ENCODE data around the gene FRMPD1.
"Not testable (repeated sequence)": the region's sequence is repeated elsewhere in the genome, so short reads cannot be mapped to it uniquely, and the experiment has no call there.

FRMPD1 gene

GRCh38 chr9:37747271-37747753 is 96.6 kb downstream of the FRMPD1 start:
- Histone ChIP-seq H3K4me2 (ENCODE audit: low read length) (no peak overlapping the region), H2AFZ (ENCODE audit: low read length) (no peak overlapping the region), H3K4me3 (ENCODE audit: low read depth, low read length, poor library complexity, severe bottlenecking) (no peak overlapping the region), H3K79me2 (ENCODE audit: insufficient read depth, low read length) (no peaks in the 10 kb centered on the region), H3K27ac (ENCODE audit: low read depth, low read length, poor library complexity, severe bottlenecking) (no peak overlapping the region), H3K9me2 (ENCODE audit: low read depth, low read length) (no peaks in the 10 kb centered on the region), H3K4me1 (ENCODE audit: insufficient read depth, low read length, severe bottlenecking) (no peaks in the 10 kb centered on the region), H3K9me3 (ENCODE audit: low read length) (no peaks in the 10 kb centered on the region), H3K36me3 (ENCODE audit: insufficient read depth, low read length) (no peaks in the 10 kb centered on the region), H3F3A (ENCODE audit: insufficient read depth, low read length) (no peaks in the 10 kb centered on the region), H4K20me1 (ENCODE audit: insufficient read depth, low read length) (no peaks in the 10 kb centered on the region), H3K27me3 (ENCODE audit: insufficient read depth, low read length) (no peaks in the 10 kb centered on the region), H3K9ac (ENCODE audit: low read length) (no peak overlapping the region)
- TF ChIP-seq CTCF (IDR thresholded peaks at IDR 0.05; ENCODE audit: low read length), result peak; percentile 95
- no peak for TF ChIP-seq EZH2 (IDR thresholded peaks at IDR 0.05; ENCODE audit: borderline replicate concordance, low read length)

- peaks cover 7% of the 10 kb centered on the region for H3K4me1 ChIP-seq (ENCODE audit: insufficient read depth, low read length, severe bottlenecking)
- H2AFZ ChIP-seq (ENCODE audit: low read length), result no peak overlapping the region
Observed at GRCh38 chr9:37749129-37749528, 98.4 kb downstream of the FRMPD1 start.

GRCh38 chr9:37751186-37751585 is 100.4 kb downstream of the FRMPD1 start:
- Histone ChIP-seq H3K9ac (ENCODE audit: low read length) (no peak overlapping the region), H3K4me2 (ENCODE audit: low read length) (no peak overlapping the region), H3K79me2 (ENCODE audit: insufficient read depth, low read length) (no peaks in the 10 kb centered on the region), H3K9me3 (ENCODE audit: low read length) (no peaks in the 10 kb centered on the region), H3K9me2 (ENCODE audit: low read depth, low read length) (no peaks in the 10 kb centered on the region), H3K27ac (ENCODE audit: low read depth, low read length, poor library complexity, severe bottlenecking) (no peak overlapping the region), H3K4me1 (ENCODE audit: insufficient read depth, low read length, severe bottlenecking) (peaks cover 15% of the 10 kb centered on the region), H3K27me3 (ENCODE audit: insufficient read depth, low read length) (no peaks in the 10 kb centered on the region), H3K36me3 (ENCODE audit: insufficient read depth, low read length) (no peaks in the 10 kb centered on the region), H2AFZ (ENCODE audit: low read length) (no peak overlapping the region), H3F3A (ENCODE audit: insufficient read depth, low read length) (no peaks in the 10 kb centered on the region), H4K20me1 (ENCODE audit: insufficient read depth, low read length) (no peaks in the 10 kb centered on the region), H3K4me3 (ENCODE audit: low read depth, low read length, poor library complexity, severe bottlenecking) (no peak overlapping the region)
- no peak for TF ChIP-seq EZH2 (IDR thresholded peaks at IDR 0.05; ENCODE audit: borderline replicate concordance, low read length)
- TF ChIP-seq CTCF (IDR thresholded peaks at IDR 0.05; ENCODE audit: low read length), result no peak

More at GRCh38 chr9:37749129-37749528, 98.4 kb downstream of the FRMPD1 start:
- H3K9ac ChIP-seq (ENCODE audit: low read length), result no peak overlapping the region
- no peaks in the 10 kb centered on the region for H3F3A ChIP-seq (ENCODE audit: insufficient read depth, low read length)
- no peak overlapping the region for H3K27ac ChIP-seq (ENCODE audit: low read depth, low read length, poor library complexity, severe bottlenecking)
- no peaks in the 10 kb centered on the region for H3K27me3 ChIP-seq (ENCODE audit: insufficient read depth, low read length)
- TF ChIP-seq EZH2 (IDR thresholded peaks at IDR 0.05; ENCODE audit: borderline replicate concordance, low read length) (no peak), CTCF (IDR thresholded peaks at IDR 0.05; ENCODE audit: low read length) (no peak)
- no peaks in the 10 kb centered on the region for H3K9me2 ChIP-seq (ENCODE audit: low read depth, low read length)
- no peaks in the 10 kb centered on the region for H3K9me3 ChIP-seq (ENCODE audit: low read length)
- no peak overlapping the region for H3K4me2 ChIP-seq (ENCODE audit: low read length)
- no peaks in the 10 kb centered on the region for H3K36me3 ChIP-seq (ENCODE audit: insufficient read depth, low read length)
- no peak overlapping the region for H3K4me3 ChIP-seq (ENCODE audit: low read depth, low read length, poor library complexity, severe bottlenecking)
- no peaks in the 10 kb centered on the region for H4K20me1 ChIP-seq (ENCODE audit: insufficient read depth, low read length)
- H3K79me2 ChIP-seq (ENCODE audit: insufficient read depth, low read length), result no peaks in the 10 kb centered on the region

GRCh38 chr9:37751704-37752103 is 101.0 kb downstream of the FRMPD1 start:
- not testable (repeated sequence) for H3K36me3 ChIP-seq (ENCODE audit: insufficient read depth, low read length); H3F3A ChIP-seq (ENCODE audit: insufficient read depth, low read length); H3K9ac ChIP-seq (ENCODE audit: low read length); H3K4me2 ChIP-seq (ENCODE audit: low read length); H3K27ac ChIP-seq (ENCODE audit: low read depth, low read length, poor library complexity, severe bottlenecking); H3K4me3 ChIP-seq (ENCODE audit: low read depth, low read length, poor library complexity, severe bottlenecking); H3K27me3 ChIP-seq (ENCODE audit: insufficient read depth, low read length); H4K20me1 ChIP-seq (ENCODE audit: insufficient read depth, low read length); H2AFZ ChIP-seq (ENCODE audit: low read length); H3K9me2 ChIP-seq (ENCODE audit: low read depth, low read length); H3K79me2 ChIP-seq (ENCODE audit: insufficient read depth, low read length); H3K9me3 ChIP-seq (ENCODE audit: low read length)
- peaks cover 15% of the 10 kb centered on the region for H3K4me1 ChIP-seq (ENCODE audit: insufficient read depth, low read length, severe bottlenecking)

- H3K9me3 ChIP-seq (ENCODE audit: low read length); H3K9me2 ChIP-seq (ENCODE audit: low read depth, low read length); H3K79me2 ChIP-seq (ENCODE audit: insufficient read depth, low read length); H3K9ac ChIP-seq (ENCODE audit: low read length); H3F3A ChIP-seq (ENCODE audit: insufficient read depth, low read length); H3K4me2 ChIP-seq (ENCODE audit: low read length); H3K27ac ChIP-seq (ENCODE audit: low read depth, low read length, poor library complexity, severe bottlenecking); H3K36me3 ChIP-seq (ENCODE audit: insufficient read depth, low read length); H2AFZ ChIP-seq (ENCODE audit: low read length); H4K20me1 ChIP-seq (ENCODE audit: insufficient read depth, low read length); H3K27me3 ChIP-seq (ENCODE audit: insufficient read depth, low read length); H3K4me3 ChIP-seq (ENCODE audit: low read depth, low read length, poor library complexity, severe bottlenecking): not testable (repeated sequence)
- H3K4me1 ChIP-seq (ENCODE audit: insufficient read depth, low read length, severe bottlenecking), result peaks cover 15% of the 10 kb centered on the region
Observed at GRCh38 chr9:37752112-37752511, 101.4 kb downstream of the FRMPD1 start.

Data from OCI-LY1 (cell line).